CD4-positive, alpha-beta T cell (primary cell): ENCODE measurements around the gene A3GALT2. TPM values are rescaled to one million over a fixed set of nuclear protein-coding genes. Genes with fewer than 3 reads are reported as not detected.

Experiments
- ATAC-seq: fragments of 200-7000 bp; cut with Tn5 transposase; one replicate; pipeline ENCODE4 v1.10.0; 2022; ENCODE audit warnings: mild to moderate bottlenecking; ENCODE audit not compliant: poor library complexity
- CTCF ChIA-PET: fragments of 350-600 bp; sonication (Branson Sonifier 250); formaldehyde crosslinking; loops from one replicate; lab custom pipeline; 2021; ENCODE audit warnings: antibody characterized with exemption, inconsistent platforms; lab: Charles Lee
- POLR2A ChIA-PET: fragments of 350-600 bp; sonication (Branson Sonifier 250); formaldehyde crosslinking; loops from one replicate; lab custom pipeline; 2021; ENCODE audit warnings: antibody characterized with exemption, inconsistent platforms; lab: Charles Lee
- DNase-seq, 14 experiments: peaks; one replicate each; pipeline ENCODE4 v3.0.0-alpha.2; 2013 to 2020; ENCODE audit warnings: mixed read lengths in 2 of 14
- H3K27ac ChIP-seq, 2 donors: one replicate each; pipeline versions ENCODE4 v1.5.1 to v1.7.0; 2013; ENCODE audit warnings: low read length in 2 of 2, low read depth in 1 of 2, mild to moderate bottlenecking in 1 of 2
- H3K27me3 ChIP-seq, 2 experiments: 1 replicate in 1 of 2; 2 replicates in 1 of 2; pipeline versions ENCODE4 v1.6.1 to v1.7.0; 2013; ENCODE audit warnings: low read length in 2 of 2, control low read depth in 1 of 2, mild to moderate bottlenecking in 1 of 2, moderate library complexity in 1 of 2; ENCODE audit not compliant: insufficient read depth in 2 of 2, control insufficient read depth in 1 of 2
- H3K36me3 ChIP-seq: one replicate; pipeline ENCODE4 v1.6.1; 2013; ENCODE audit warnings: low read length, control low read depth; ENCODE audit not compliant: insufficient read depth
- H3K4me1 ChIP-seq: one replicate; pipeline ENCODE4 v1.6.1; 2013; ENCODE audit warnings: low read length, control low read depth; ENCODE audit not compliant: insufficient read depth
- H3K4me3 ChIP-seq: one replicate; pipeline ENCODE4 v1.5.1; 2013; ENCODE audit warnings: mild to moderate bottlenecking, low read length, moderate library complexity
- H3K9me3 ChIP-seq, 2 experiments: 1 replicate in 1 of 2; 2 replicates in 1 of 2; pipeline versions ENCODE4 v1.6.1 to v1.7.0; 2013; ENCODE audit warnings: low read length in 2 of 2, mild to moderate bottlenecking in 2 of 2, control low read depth in 1 of 2, moderate library complexity in 1 of 2; ENCODE audit not compliant: control insufficient read depth in 1 of 2, insufficient read depth in 1 of 2
- H3K27ac Mint-ChIP-seq: one replicate; pipeline ENCODE4 v1.8.0; 2020; ENCODE audit warnings: mixed read lengths
- H3K27me3 Mint-ChIP-seq: one replicate; pipeline ENCODE4 v1.8.0; 2021; ENCODE audit warnings: mixed read lengths
- H3K36me3 Mint-ChIP-seq: one replicate; pipeline ENCODE4 v1.8.0; 2021; ENCODE audit warnings: low read depth, mixed read lengths
- H3K4me1 Mint-ChIP-seq: one replicate; pipeline ENCODE4 v1.8.0; 2021; ENCODE audit warnings: low read depth, mixed read lengths
- H3K4me3 Mint-ChIP-seq: one replicate; pipeline ENCODE4 v1.8.0; 2020; ENCODE audit warnings: mild to moderate bottlenecking, mixed read lengths
- H3K9me3 Mint-ChIP-seq: one replicate; pipeline ENCODE4 v1.8.0; 2020; ENCODE audit warnings: mixed read lengths
- CTCF ChIP-seq: fragments of 200-600 bp; IDR thresholded peaks from one replicate; pipeline ENCODE4 v1.8.0; 2022; ENCODE audit warnings: antibody characterized with exemption, mild to moderate bottlenecking
- intact Hi-C, 2 experiments: fragments of 100-400 bp; cut with DNase I in 1 of 2; cut with micrococcal nuclease in 1 of 2; formaldehyde crosslinking; loops; one replicate each; pipeline versions ENCODE4 v1.15.1 to v1.9.0; 2023 to 2025; cut with DNase I, micrococcal nuclease
- total RNA-seq, 174 experiments: library from RNA in 2 of 174; stranded (reverse) in 2 of 174; gene quantifications; one replicate each; pipeline ENCODE4 v1.2.3 and lab custom pipeline; 2021 to 2026

A3GALT2 gene
- total RNA-seq, 2 experiments from 2014 or later = not detected

GRCh38 chr1:33369081-33369480 lies 48.2 kb upstream of the A3GALT2 start:
- H3K27me3 ChIP-seq = peaks cover 0 to 4% of the 10 kb centered on the region in 2 experiments
- no peaks in the 10 kb centered on the region for H3K9me3 Mint-ChIP-seq
- POLR2A ChIA-PET = no interaction called here
- DNase-seq (no peak), ATAC-seq (no peak)
- H3K9me3 ChIP-seq = no peaks in the 10 kb centered on the region
- H3K36me3 Mint-ChIP-seq = no peaks in the 10 kb centered on the region
- H3K27ac Mint-ChIP-seq = no peak overlapping the region
- H3K27ac ChIP-seq = no peak overlapping the region
- H3K36me3 ChIP-seq = no peaks in the 10 kb centered on the region
- no peak for TF ChIP-seq CTCF
- H3K27me3 Mint-ChIP-seq = no peaks in the 10 kb centered on the region
- intact Hi-C loops = loop anchor here (5.0 to 10.0 kb wide), 4 partner anchors 103 to 437 kb away; partner anchors contain the start of gene ZSCAN20 (in 1 of the 2)
- H3K4me3 ChIP-seq = no peak overlapping the region
- H3K4me1 Mint-ChIP-seq = no peaks in the 10 kb centered on the region
- H3K4me3 Mint-ChIP-seq = no peak overlapping the region
- peaks cover 9% of the 10 kb centered on the region for H3K4me1 ChIP-seq
- CTCF ChIA-PET = no interaction called here

GRCh38 chr1:33368431-33368830 lies 47.5 kb upstream of the A3GALT2 start:
- Histone ChIP-seq H3K4me1 (peaks cover 9% of the 10 kb centered on the region), H3K27me3 (peaks cover 0 to 4% of the 10 kb centered on the region in 2 experiments), H3K36me3 (no peaks in the 10 kb centered on the region), H3K27ac (no peak overlapping the region), H3K4me3 (no peak overlapping the region), H3K9me3 (no peaks in the 10 kb centered on the region)
- no peak overlapping the region for H3K4me3 Mint-ChIP-seq
- ChIA-PET POLR2A (no interaction called here), CTCF (interaction anchor here (2.9 kb wide), 1 partner anchor 73 kb away, joined by 15 read pairs; no protein-coding TSS in a partner anchor)
- H3K36me3 Mint-ChIP-seq = no peaks in the 10 kb centered on the region
- no peaks in the 10 kb centered on the region for H3K27me3 Mint-ChIP-seq
- H3K9me3 Mint-ChIP-seq = no peaks in the 10 kb centered on the region
- ATAC-seq (no peak), DNase-seq (no peak)
- TF ChIP-seq CTCF = no peak
- intact Hi-C loops = loop anchor here (5.0 to 10.0 kb wide), 4 partner anchors 104 to 436 kb away; partner anchors contain the start of gene ZSCAN20 (in 1 of the 2)
- no peaks in the 10 kb centered on the region for H3K4me1 Mint-ChIP-seq
- no peak overlapping the region for H3K27ac Mint-ChIP-seq

- no peaks in the 10 kb centered on the region for H3K4me1 Mint-ChIP-seq
- no peak overlapping the region for H3K4me3 Mint-ChIP-seq
- no peaks in the 10 kb centered on the region for H3K9me3 Mint-ChIP-seq
- H3K36me3 ChIP-seq = no peaks in the 10 kb centered on the region
- H3K36me3 Mint-ChIP-seq = no peaks in the 10 kb centered on the region
- H3K9me3 ChIP-seq = no peaks in the 10 kb centered on the region
- DNase-seq (peak; percentile 77 to 93 (median 86)), ATAC-seq (peak; percentile 99)
- intact Hi-C loops = loop anchor here (1.0 to 10.0 kb wide), 7 partner anchors 72 to 435 kb away; partner anchors contain the start of gene ZSCAN20 (in 1 of the 2)
- POLR2A ChIA-PET = no interaction called here
- peaks cover 9% of the 10 kb centered on the region for H3K4me1 ChIP-seq
- H3K27me3 ChIP-seq = peaks cover 0 to 4% of the 10 kb centered on the region in 2 experiments
- H3K27ac Mint-ChIP-seq = no peak overlapping the region
- TF ChIP-seq CTCF = peak; percentile 97
- H3K4me3 ChIP-seq = no peak overlapping the region
- CTCF ChIA-PET = interaction anchor here (0.6 to 2.9 kb wide), 2 partner anchors 69 to 72 kb away, joined by 3 to 15 read pairs; no protein-coding TSS in a partner anchor
- H3K27ac ChIP-seq = no peak overlapping the region
- no peaks in the 10 kb centered on the region for H3K27me3 Mint-ChIP-seq
These were observed 46.8 kb upstream of the A3GALT2 start for GRCh38 chr1:33367485-33368405.
